GM18951 (cell line): ENCODE data around the gene CCDC82.

ENCODE experiments used
- POLR2A ChIP-seq: IDR thresholded peaks from 4 replicates; pipeline ENCODE4 v1.6.1; 2011; ENCODE audit warnings: mild to moderate bottlenecking; ENCODE audit not compliant: insufficient read length, insufficient read depth; ENCODE audit errors: extremely low read depth
- in situ Hi-C: fragments of 300-500 bp; cut with MboI; formaldehyde crosslinking; loops from one replicate; pipeline ENCODE4 v1.12.0; 2022; ENCODE audit warnings: low sequenced_read_pairs, mixed read lengths, inconsistent platforms; ENCODE audit not compliant: unreplicated experiment

Gene CCDC82

GRCh38 chr11:96342961-96343711, 46.6 kb downstream of the CCDC82 start, which contains the start of gene MAML2:
TSS of gene MAML2 (minus strand) at chr11:96343195. CDS start at chr11:96341895, 1,300 bp downstream.
- TF ChIP-seq POLR2A: no peak
- in situ Hi-C loops: no loop called here

- no peak for TF ChIP-seq POLR2A
- in situ Hi-C loops: no loop called here
These were observed 47.4 kb downstream of the CCDC82 start for GRCh38 chr11:96342014-96342960.

GRCh38 chr11:96341211-96342013, 48.3 kb downstream of the CCDC82 start:
- no peak for TF ChIP-seq POLR2A
- in situ Hi-C loops: no loop called here

- TF ChIP-seq POLR2A: no peak
- in situ Hi-C loops: no loop called here
These were observed 49.2 kb downstream of the CCDC82 start for GRCh38 chr11:96340555-96340885.

- no peak for TF ChIP-seq POLR2A
- in situ Hi-C loops: no loop called here
These were observed 49.8 kb downstream of the CCDC82 start for GRCh38 chr11:96339706-96340554.

- no peak for TF ChIP-seq POLR2A
- in situ Hi-C loops: no loop called here
These were observed 50.6 kb downstream of the CCDC82 start for GRCh38 chr11:96338910-96339705.

- in situ Hi-C loops: no loop called here
- TF ChIP-seq POLR2A: no peak
These were observed 51.9 kb downstream of the CCDC82 start for GRCh38 chr11:96337541-96338431.

- in situ Hi-C loops: no loop called here
- no peak for TF ChIP-seq POLR2A
These were observed 54.3 kb downstream of the CCDC82 start for GRCh38 chr11:96335388-96335787.

- TF ChIP-seq POLR2A: no peak
- in situ Hi-C loops: no loop called here
These were observed 55.5 kb downstream of the CCDC82 start for GRCh38 chr11:96334219-96334618.

- in situ Hi-C loops: no loop called here
These were observed 56.5 kb downstream of the CCDC82 start for GRCh38 chr11:96333191-96333719.

More at GRCh38 chr11:96333191-96333719, 56.5 kb downstream of the CCDC82 start:
- TF ChIP-seq POLR2A: no peak
